ENCODE data around the gene RAC3.
"Not testable (repeated sequence)": the region's sequence is repeated elsewhere in the genome, so short reads cannot be mapped to it uniquely, and the experiment has no call there.

RAC3 gene

DNA sequence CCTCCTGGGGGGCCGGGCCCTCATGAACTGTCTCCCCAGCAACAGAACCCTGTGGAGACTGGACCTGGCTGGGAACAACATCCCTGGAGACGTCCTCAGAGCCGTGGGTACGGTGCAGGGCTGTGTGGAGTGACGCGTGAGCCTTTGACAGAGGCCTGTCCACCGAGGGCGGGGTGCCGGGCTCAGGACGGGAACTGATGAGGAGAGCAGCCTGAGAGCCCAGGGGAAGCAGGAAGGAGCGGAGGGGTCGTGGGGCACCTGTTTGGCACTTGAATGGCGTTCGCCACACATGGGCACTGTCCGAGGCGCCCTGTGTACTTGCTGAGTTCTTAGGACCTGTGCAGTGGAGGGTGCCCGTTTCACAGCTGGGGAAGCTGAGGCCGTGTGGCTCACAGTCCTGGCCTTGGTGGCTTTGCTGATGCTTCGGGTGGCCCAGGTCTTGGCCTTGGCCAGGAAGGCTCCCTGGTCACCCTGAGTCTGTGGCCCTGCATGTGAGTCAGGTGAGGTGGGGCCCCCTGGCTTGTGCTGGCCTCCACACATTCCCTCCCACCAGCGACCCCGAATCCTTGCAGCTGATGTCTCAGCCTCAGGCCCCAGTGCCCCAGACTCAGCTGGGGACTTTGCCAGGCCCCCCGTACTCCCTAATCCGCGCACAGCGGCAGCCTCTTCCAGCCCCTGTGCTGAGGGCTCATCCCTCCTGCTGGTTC is 5.9 kb upstream of the RAC3 start:
- no peak for DNase-seq

GRCh38 chr17:82028246-82028645 is 3.2 kb upstream of the RAC3 start:
- no peak for DNase-seq

GRCh38 chr17:82028966-82029365 is 2.5 kb upstream of the RAC3 start:
- no peak for DNase-seq

- no peak for DNase-seq
Measured at GRCh38 chr17:82029391-82029790, 2.1 kb upstream of the RAC3 start.

DNA sequence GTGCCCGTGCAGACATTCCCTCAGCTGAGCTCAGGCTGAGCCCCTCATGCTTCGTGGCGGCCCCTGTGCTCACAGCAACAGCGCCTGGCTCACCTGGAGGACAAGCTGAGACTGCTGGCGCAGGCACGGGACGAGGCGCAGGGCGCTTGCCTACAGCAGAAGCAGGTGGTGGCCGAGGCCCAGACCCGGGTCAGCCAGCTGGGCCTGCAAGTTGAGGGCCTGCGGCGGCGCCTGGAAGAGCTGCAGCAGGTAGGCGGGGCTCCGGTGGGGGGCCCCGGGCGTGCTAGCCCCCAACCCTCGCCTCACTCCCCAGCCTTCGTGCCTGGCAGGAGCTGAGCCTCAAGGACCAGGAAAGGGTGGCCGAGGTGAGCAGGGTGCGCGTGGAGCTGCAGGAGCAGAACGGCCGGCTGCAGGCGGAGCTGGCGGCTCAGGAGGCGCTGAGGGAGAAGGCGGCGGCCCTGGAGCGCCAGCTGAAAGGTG is 1.4 kb upstream of the RAC3 start:
- no peak for DNase-seq

GRCh38 chr17:82030470-82031302 is 792 bp upstream of the RAC3 start:
- DNase-seq, result peak; percentile 51

GRCh38 chr17:82031885-82032627 is 578 bp downstream of the RAC3 start:
- no peak for DNase-seq

DNA sequence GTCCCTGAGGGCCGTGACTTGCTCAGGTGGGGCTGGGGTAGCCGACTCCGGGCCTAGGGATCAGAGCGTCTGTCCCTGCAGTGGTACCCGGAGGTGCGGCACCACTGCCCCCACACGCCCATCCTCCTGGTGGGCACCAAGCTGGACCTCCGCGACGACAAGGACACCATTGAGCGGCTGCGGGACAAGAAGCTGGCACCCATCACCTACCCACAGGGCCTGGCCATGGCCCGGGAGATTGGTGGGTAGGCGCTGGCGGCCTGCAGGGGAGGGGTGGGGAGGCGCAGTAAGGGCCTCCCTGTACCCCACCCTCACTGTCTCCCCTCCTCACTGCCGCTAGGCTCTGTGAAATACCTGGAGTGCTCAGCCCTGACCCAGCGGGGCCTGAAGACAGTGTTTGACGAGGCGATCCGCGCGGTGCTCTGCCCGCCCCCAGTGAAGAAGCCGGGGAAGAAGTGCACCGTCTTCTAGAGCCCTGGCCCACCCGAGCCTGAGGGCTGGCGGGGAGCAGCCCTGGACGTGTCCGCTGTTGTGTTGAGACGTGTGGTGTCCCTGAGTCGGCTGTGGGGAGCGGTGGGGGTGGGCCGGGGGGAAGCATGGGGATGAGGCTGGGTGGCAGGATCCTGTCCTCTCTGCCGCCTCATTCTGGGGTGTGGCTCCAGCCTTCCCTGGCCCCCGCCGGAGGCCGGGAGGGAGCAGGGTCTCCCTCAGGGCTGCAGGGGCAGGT is 2.0 kb downstream of the RAC3 start:
- DNase-seq, result no peak

DNA sequence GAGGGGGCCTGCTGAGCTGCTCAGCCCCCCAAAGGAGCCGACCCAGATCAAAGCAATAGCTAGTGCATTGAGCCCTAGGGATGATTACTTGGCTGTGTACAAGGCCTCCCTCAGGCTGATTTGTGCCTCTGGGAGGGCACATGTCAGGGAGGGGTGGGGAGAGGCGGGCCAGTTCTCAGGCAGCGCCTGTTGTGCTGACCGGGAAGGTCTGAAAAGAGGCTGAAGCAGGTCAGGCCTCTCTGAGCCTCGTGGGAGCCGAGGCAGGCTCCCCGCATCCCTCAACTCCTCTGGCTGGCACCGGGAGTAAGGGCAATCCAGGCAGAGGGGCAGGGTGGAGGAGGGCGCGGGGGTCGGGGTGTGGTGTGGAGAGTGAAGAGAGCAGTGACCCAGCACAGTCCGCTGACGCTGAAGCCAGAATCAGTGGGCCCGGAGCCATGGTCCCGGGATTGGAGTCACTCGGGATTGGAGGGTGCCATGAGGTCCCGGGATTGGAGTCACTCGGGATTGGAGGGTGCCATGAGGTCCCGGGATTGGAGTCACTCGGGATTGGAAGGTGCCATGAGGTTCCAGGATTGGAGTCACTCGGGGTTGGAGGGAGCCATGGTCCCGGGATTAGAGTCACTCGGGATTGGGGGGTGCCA is 3.0 kb downstream of the RAC3 start:
- no peak for DNase-seq

GRCh38 chr17:82035488-82035887 is 4.0 kb downstream of the RAC3 start:
- no peak for DNase-seq

GRCh38 chr17:82035956-82036633 is 4.6 kb downstream of the RAC3 start:
- no peak for DNase-seq

GRCh38 chr17:82036634-82037091 is 5.2 kb downstream of the RAC3 start:
- no peak for DNase-seq

DNA sequence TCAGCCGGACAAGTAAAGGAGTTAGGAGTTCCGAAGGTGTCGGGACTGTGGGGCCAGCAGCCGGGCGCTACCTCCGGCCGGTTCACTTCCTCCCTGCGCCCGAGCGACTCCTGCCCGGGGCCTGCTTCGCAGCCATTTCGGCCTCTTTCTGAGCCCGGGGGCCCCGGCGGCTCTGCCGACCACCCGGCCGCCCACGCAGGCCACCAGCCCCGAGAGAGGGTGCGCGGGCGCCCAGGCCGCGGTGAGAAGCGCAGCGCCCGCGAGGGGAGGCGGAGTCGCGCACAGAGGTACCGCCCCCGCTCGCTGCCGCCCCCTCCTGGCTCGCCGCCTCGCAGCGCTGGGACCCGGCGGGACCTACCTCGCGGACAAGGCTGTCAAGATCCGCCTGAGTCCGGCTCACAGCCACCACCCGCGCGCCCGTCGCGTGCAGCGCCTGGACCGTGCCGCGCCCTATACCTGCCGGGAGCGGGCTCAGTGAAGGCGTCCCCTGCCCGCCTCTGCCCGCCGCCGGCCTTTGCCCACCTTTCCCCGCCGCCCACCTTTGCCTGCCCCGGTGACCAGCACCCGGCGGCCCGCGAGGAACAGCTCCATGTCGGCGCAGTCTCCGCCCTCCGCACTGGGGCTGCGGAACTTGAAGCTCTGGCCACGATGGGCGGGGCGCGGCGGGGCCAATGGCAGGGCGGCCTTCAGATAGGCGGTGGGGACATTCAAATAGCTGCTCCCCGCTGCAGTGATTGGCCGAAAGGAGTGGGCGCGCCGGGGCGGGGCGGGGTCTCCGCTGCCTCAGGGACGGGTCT is 5.8 kb downstream of the RAC3 start, which contains the start of gene DCXR:
Gene DCXR (minus strand): TSS at position 606 of the 797 bp plus-strand sequence. CDS start 15 bp downstream, at position 591.
- DNase-seq, result peak; percentile 78

- DNase-seq, result no peak
Measured at GRCh38 chr17:82037889-82038195, 6.4 kb downstream of the RAC3 start.

DNA sequence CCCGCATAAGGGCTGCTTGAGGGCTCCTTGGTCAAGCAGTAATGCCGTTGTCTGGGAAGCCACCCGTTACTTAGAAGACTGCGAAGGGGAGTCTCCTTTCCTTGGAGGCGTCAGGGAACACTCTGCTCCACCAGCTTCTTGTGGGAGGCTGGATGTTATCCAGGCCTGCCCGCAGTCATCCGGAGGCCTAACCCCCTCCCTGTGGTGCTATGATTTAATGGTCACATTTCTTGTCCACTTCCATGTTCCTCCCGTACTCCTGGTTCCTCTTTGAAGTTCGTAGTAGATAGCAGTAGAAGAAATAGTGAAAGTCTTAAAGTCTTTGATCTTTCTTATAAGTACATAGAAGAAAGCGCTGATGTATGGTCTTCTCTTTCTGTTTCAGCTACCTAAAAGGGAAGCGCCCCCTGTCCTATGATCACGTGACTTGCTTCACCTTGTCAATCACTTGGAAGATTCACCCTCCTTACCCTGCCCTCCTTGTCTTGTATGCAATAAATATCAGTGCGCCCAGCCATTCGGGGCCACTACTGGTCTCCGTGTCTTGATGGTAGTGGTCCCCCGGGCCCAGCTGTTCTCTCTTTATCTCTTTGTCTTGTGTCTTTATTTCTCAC is 7.4 kb downstream of the RAC3 start:
- not testable (repeated sequence) for DNase-seq

DNA sequence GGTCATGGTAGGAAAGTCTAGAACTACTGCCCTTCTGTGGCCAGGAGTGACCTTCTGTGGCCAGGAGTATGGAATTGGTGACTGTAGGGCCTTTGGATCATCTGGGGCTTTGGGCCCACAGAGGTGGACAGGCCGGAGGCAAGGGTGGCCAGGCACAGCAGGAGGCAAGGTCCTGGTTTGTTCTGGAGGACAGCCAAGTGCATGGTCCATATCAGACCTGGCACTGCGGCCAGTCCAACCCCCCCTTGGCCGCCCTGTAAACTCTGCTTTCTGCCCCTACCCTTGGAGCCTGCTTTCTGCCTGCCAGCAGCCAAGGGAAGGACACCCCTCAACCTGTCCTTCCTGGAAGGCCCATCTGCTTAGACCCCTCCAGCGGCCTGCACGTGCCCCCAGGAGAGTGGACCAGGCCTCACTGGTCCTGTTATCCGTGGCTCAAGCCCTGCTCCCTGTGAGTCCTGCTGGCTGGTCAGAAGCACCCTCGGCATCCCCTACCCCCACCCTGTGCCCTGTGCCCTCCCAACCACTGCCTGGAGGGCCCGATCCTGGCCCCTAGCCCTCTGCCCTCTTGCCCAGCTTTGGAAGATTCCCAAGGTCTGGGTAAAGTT is 8.3 kb downstream of the RAC3 start:
- no peak for DNase-seq

- DNase-seq, result no peak
Measured at GRCh38 chr17:82041144-82041814, 9.8 kb downstream of the RAC3 start.

DNA sequence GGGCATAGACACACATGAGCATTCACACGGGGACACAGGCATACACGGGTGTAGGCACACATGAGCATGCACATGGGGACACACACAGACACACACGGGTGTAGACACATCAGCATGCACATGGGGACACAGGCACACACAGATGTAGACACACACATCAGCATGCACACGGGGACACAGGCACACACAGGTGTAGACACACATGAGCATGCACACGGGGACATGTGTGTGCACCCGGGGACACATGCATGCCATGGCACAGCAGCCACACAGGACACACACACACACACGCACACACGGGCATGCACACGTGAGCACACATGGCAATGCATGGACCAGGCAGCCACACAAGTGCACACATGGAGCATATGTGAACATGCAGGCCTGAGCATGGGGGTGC is 11.2 kb downstream of the RAC3 start:
- no peak for DNase-seq

- no peak for DNase-seq
Measured at GRCh38 chr17:82043507-82043906, 12.0 kb downstream of the RAC3 start.
